ENCODE data around the gene PCDHA1.

Gene PCDHA1

GRCh38 chr5:141007791-141008190, 221.9 kb downstream of the PCDHA1 start:
- Histone ChIP-seq H3K36me3 (replicated peaks) (no peaks in the 10 kb centered on the region), H3K4me3 (ENCODE audit: low read depth, low read length) (no peak overlapping the region), H3K27me3 (replicated peaks) (no peaks in the 10 kb centered on the region), H3K27ac (no peak overlapping the region)
- in situ Hi-C loops (cut with HindIII; ENCODE audit: low pct_ligation_motif_present, low sequenced_read_pairs): no loop called here
- no peak for TF ChIP-seq CTCF (IDR thresholded peaks at IDR 0.05; ENCODE audit: low read depth, low read length, missing control alignments)
- no peak for DNase-seq

- no peaks in the 10 kb centered on the region for H3K27me3 ChIP-seq (replicated peaks)
- in situ Hi-C loops (cut with HindIII; ENCODE audit: low pct_ligation_motif_present, low sequenced_read_pairs): no loop called here
- no peak overlapping the region for H3K4me3 ChIP-seq (ENCODE audit: low read depth, low read length)
- H3K36me3 ChIP-seq (replicated peaks): no peaks in the 10 kb centered on the region
- no peak for TF ChIP-seq CTCF (IDR thresholded peaks at IDR 0.05; ENCODE audit: low read depth, low read length, missing control alignments)
- no peak for DNase-seq
- H3K27ac ChIP-seq: no peak overlapping the region
Measured at GRCh38 chr5:141010047-141010793, 224.3 kb downstream of the PCDHA1 start.

GRCh38 chr5:141017943-141018342, 232.0 kb downstream of the PCDHA1 start:
- H3K27me3 ChIP-seq (replicated peaks): no peaks in the 10 kb centered on the region
- in situ Hi-C loops (cut with HindIII; ENCODE audit: low pct_ligation_motif_present, low sequenced_read_pairs): no loop called here
- H3K4me3 ChIP-seq (ENCODE audit: low read depth, low read length): no peak overlapping the region
- no peaks in the 10 kb centered on the region for H3K36me3 ChIP-seq (replicated peaks)
- no peak for TF ChIP-seq CTCF (IDR thresholded peaks at IDR 0.05; ENCODE audit: low read depth, low read length, missing control alignments)
- H3K27ac ChIP-seq: no peak overlapping the region
- no peak for DNase-seq

GRCh38 chr5:141022384-141022783, 236.4 kb downstream of the PCDHA1 start:
- TF ChIP-seq CTCF (IDR thresholded peaks at IDR 0.05; ENCODE audit: low read depth, low read length, missing control alignments): no peak
- Histone ChIP-seq H3K4me3 (ENCODE audit: low read depth, low read length) (no peak overlapping the region), H3K27me3 (replicated peaks) (no peaks in the 10 kb centered on the region), H3K36me3 (replicated peaks) (no peaks in the 10 kb centered on the region), H3K27ac (no peak overlapping the region)
- no peak for DNase-seq
- in situ Hi-C loops (cut with HindIII; ENCODE audit: low pct_ligation_motif_present, low sequenced_read_pairs): no loop called here

- TF ChIP-seq CTCF (IDR thresholded peaks at IDR 0.05; ENCODE audit: low read depth, low read length, missing control alignments): no peak
- in situ Hi-C loops (cut with HindIII; ENCODE audit: low pct_ligation_motif_present, low sequenced_read_pairs): no loop called here
Measured at GRCh38 chr5:141031006-141031405, 245.1 kb downstream of the PCDHA1 start.

GRCh38 chr5:141032626-141033025, 246.7 kb downstream of the PCDHA1 start:
- DNase-seq: no peak
- Histone ChIP-seq H3K27ac (no peak overlapping the region), H3K4me3 (ENCODE audit: low read depth, low read length) (no peak overlapping the region), H3K36me3 (replicated peaks) (no peaks in the 10 kb centered on the region), H3K27me3 (replicated peaks) (no peaks in the 10 kb centered on the region)
- in situ Hi-C loops (cut with HindIII; ENCODE audit: low pct_ligation_motif_present, low sequenced_read_pairs): no loop called here
- no peak for TF ChIP-seq CTCF (IDR thresholded peaks at IDR 0.05; ENCODE audit: low read depth, low read length, missing control alignments)

More at GRCh38 chr5:141031006-141031405, 245.1 kb downstream of the PCDHA1 start:
- no peak for DNase-seq
- Histone ChIP-seq H3K4me3 (ENCODE audit: low read depth, low read length) (no peak overlapping the region), H3K27me3 (replicated peaks) (no peaks in the 10 kb centered on the region), H3K36me3 (replicated peaks) (no peaks in the 10 kb centered on the region), H3K27ac (no peak overlapping the region)
